NCI-H2081 (cell line): ENCODE data around the gene LDB2.
"Not testable (repeated sequence)": the region's sequence is repeated elsewhere in the genome, so short reads cannot be mapped to it uniquely, and the experiment has no call there.

ENCODE experiments used
- DNase-seq, 2 experiments: peaks; one replicate each; lab custom pipeline; 2025; lab: John Stamatoyannopoulos, UW

LDB2 gene

DNA sequence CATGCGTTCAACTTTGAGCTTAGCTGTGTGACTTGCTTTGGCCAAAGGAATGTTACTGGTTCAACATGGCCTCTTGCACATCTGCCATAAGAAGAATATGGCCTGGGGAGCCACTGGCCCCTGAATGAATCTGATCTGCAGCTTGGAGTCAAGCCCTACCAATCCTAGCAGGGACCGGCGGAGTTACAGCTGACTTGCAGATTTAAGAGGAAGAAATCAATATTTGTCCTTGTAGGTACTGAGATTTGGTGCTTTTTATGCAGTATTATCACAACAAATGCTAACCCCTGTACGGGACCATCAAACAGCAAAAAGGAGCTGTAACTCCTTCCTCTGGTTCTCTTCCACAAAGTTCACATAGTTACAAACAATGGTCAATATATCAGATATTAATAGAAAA lies 252.0 kb downstream of the LDB2 start:
- DNase-seq, result no peak

DNA sequence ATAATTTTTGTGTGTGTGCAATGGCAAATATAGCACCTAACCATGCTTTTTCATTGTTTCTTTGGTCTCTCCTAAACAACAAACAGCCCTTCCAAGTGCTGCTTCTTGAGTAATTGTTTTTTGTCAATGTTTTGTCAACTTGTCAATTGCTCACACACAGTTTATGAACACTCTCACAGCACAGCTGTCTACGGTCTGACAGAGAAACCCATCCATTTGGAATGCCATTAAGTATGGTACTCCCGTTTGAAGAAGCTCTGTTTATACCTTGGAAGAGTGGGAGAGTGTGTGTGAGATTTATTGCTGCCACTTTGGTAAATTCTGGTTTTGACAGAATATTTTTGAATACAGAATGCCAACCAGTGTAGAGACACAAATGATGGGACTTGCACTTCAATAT lies 254.6 kb downstream of the LDB2 start:
- DNase-seq, result no peak

DNA sequence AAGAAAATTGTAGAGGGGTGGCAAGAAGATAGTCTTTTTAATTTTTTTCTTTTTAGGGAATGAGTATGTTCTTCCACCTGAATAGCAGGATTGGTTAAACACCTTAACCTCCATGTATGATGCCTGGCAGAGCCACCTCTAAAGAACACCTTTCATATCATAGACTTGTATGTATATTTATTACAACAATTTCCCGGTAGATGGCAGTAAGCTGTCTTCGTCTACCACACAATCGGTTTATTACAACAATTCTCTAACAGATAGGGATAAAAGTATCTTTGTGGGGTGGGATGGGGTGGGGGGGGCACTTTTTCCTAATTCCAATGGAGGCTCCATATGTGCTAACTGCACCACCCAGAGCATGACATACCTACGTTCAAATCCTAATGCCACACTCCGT lies 255.5 kb downstream of the LDB2 start:
- no peak for DNase-seq

DNA sequence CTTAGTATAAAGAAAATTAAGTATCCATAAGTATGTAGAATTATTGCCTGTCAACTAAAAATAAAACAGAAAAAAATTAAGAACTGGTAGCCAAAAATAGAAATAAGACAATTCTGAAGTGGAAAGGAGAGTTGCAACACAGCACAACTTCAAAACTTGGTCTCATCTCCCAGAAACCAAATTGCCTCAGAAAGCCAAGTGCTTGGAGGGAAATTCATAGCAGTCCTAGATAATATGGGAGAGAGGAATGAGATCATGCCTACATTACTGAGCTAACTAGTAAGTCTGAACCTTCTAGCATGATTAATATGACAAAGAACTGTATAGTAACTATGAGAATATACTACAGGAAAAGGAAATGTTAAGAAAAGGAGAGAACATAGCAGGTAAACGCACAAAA lies 256.5 kb downstream of the LDB2 start:
- DNase-seq, result no peak

DNA sequence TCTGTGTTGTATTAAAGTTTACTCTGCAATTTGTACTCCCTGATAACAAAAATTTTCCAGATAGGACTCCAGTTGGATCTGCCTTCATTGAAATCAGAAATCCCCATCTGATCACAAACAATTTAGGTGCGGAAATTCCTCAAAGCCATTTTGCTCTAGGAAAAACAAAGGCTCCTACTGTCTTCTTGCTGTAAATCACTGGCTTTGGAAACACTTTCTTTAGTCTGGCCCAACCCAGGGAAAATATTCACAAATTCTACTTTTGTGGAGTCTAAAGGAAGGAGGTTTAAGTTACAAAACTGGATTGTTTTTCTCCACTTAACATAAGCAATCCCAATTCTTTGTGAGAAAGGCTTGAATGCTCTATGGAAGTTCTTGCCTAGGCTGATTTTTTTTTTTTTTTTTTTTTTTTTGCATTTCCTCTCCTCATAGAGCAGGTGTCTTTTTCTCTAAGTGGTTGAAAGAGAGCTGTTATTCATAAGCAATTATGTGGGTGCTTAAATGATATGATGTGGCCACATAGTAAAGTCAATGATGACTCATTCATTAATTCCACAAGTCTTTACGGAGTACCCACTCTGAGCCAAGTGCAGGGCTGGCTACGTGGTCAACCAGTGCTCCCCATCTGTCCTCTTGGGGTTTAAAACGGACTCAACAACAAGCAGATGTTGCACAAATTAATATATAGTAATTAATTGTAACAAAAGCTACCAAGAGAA lies 261.4 kb downstream of the LDB2 start:
- no peak for DNase-seq

DNA sequence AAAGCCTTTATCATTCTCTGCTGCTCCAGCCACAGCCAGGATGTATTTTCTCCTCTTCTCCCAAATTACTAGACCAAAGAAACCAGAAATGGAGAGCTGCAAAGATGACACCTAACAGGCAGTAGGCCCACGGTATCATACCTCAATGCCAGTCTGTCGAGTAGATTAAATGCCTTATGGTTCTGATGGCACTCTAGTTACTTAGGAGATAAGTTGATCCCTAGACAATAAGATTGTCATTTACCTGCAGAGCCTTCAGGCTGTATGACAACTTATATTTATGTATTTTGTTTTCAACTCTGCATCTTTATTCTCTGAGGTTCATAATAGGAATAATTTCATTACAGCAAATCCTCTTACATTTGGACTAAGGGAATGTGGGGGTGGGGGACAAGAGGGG lies 262.1 kb downstream of the LDB2 start:
- no peak for DNase-seq

DNA sequence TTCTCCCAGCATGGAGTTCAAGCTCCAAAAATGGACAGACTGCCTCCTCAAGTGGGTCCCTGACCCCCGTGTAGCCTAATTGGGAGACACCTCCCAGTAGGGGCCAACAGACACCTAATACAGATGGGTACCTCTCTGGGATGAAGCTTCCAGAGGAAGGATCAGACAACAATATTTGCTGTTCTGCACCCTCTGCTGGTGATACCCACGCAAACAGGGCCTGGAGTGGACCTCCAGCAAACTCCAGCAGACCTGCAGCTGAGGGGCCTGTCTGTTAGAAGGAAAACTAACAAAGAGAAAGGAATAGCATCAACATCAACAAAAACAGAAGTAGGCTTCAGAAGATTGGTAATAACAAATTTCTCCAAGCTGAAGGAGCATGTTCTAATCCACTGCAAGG lies 269.2 kb downstream of the LDB2 start:
- not testable (repeated sequence) for DNase-seq

DNA sequence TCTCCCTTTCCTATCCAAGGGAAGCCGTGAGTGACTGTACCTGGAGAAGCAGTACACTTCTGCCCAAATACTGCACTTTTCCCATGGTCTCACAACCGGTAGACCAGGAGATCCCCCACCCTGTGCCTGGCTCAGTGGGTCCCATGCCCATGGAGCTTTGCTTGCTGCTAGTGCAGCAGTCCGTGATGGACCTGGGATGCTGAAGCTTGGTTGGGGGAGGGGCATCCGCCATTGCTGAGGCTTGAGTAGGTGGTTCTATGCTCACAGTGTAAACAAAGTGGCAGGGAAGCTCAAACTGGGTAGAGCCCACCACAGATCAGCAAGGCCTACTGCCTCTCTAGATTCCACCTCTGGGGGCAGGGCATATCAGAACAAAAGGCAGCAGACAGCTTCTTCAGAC lies 269.6 kb downstream of the LDB2 start:
- DNase-seq, result not testable (repeated sequence)

DNA sequence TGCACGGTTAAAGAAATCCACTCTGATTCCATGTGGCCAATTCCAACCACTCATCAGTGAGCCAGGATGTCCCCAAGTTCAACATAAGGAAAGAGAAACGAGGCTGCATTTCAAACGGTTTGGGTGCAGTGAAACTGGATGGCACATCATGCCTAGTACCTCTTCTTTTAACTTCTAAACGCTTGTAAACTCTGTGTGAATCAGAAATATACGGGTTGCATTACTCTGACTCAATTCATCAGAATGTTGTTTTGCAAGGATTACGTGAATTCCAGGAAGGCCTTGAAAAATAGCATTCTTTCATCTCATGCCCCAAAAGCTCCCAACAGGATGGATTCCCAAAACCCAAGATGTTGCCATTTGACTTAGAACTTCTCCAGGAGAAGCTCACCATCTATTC lies 270.4 kb downstream of the LDB2 start:
- DNase-seq, result no peak

DNA sequence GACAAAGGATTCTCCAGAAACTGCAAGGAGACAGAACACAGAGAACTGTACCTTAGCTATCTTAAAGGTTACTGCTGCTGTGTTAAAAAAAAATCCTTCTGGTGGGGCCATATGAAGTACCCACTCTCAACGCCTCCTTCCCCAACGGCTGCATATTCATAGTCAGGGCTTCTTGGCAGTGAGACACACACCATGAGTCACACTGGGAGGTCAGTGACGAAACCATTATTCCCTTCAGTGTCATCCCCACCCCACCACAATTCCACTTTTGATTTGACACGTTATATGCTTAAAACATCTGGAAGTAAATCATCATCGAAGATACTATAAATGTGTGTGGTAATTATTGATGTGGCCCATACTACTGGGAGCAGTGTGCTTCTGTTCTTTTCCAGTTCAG lies 271.5 kb downstream of the LDB2 start:
- no peak for DNase-seq

DNA sequence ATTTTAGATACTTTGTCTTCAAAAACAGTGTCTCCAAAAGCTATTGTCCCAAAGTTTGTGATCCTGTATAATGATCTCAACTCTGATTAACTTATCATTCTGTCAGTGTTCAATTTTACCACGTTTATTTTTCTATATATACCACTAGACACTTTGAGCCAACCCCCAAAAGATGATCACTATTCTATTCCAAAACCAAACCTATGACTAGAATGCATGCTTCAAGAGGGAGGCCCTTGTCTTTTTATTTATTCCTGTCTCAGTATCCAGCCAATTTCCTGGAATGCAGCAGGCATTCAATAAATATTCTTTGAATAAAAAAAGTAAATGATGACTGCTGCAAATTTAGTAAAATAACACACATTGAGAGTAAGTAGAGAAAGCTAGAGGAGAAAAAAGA lies 275.6 kb downstream of the LDB2 start:
- no peak for DNase-seq

DNA sequence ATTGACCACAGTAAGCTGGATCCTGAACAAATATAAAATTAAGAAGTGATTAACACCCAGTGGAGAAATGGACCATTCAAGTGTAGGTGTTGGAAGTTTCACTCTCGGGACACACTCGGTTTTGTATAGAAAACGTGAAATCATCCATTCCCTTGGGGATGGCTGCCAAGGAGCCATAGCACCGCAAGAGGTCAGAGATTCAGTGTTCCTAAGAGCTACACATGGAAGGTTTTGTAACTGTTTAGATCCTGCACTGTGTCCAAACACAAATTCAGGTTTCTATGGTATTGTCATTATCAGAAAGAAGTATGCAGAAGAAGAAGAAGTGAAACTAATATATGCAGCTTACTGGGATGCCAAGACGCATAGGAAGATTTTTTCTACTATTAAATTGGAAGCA lies 281.0 kb downstream of the LDB2 start:
- DNase-seq, result no peak

DNA sequence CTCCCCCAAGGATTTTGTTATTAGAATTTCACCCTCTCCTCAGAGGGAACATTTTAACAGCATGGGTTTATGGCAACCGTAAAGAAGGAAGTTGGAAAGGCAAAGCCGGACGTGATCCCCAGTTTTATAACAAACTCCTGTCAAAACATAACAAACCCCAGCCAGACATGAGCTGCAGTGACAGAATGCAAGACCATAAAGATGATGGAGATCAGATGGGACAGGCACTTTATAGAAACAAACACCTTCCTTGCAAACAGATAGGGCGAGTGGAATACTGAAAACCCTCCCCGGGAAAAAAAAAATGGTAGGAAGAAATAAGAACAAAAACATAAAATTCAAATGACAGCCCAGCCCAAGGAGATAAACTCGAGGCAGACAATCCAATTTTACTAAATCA lies 281.4 kb downstream of the LDB2 start:
- DNase-seq, result no peak

DNA sequence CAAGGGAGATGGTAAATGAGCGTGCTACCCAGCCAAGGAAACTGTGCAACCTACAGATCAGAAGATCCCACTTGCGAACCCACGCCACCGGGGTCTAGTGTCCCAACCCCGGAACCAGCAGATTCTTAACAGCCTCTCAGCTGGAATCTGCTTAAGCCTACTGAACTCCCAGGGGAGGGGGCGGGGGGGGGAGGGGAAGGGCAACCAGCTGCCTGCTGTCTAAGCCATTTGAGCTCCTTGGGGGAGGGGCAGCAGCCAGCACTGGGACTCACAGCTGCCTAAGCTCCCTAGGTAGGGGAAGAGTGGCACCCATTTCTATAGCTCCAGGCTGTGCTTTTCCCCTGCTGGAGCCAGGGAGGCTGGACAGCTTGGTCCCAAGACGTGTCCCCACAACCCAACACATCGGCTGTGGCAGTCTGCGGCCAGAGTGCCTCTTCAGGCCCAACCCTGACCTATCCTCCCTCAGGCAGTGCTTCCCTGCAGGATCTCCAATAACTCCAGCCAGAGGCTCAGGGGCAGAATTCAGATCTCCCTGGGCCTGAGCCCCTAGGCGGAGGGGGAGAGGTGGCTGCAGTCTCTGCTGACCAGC lies 289.2 kb downstream of the LDB2 start:
- DNase-seq, result no peak

DNA sequence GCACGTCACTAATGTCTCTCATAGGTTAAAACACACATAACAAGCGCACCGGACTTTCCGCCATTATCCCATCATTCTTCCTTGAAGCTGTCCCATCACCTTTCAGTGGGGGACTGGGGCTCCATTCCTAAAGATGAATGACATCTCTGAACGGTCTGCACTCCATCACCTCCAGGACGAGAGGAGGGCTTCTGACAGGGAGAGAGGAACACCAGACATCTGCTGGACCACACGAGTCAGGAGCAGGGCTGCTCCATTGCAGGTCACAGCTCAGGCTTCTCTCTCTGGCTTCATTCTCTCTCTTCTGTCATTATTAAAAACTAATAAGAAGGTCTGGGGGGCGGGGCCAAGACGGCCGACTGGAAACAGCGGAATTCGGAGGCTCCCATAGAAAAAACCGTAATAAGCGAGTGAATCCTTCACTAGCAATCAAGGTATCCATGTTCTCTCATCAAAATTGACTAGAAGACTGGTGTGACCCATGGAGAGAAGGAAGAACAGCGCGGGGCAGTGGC lies 289.8 kb downstream of the LDB2 start:
- no peak for DNase-seq

DNA sequence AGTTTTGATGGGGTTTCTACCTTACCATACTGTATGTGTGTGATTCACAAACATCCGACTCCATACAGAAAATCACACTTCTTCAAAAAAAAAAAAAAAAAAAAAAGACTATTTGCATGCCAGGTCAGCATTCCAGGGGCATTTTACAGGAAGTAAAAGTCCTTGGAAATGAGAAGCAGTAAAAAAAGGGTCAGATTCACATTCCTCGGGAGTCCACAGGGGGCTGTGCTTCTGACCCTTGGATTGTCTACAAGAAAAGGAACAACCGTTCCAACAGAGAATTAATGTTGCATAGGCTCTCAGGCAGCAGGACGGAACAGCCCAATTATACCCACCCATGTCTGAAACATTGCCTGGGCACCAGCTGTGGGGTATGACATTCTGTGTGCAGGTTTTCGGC lies 290.3 kb downstream of the LDB2 start:
- DNase-seq, result no peak

DNA sequence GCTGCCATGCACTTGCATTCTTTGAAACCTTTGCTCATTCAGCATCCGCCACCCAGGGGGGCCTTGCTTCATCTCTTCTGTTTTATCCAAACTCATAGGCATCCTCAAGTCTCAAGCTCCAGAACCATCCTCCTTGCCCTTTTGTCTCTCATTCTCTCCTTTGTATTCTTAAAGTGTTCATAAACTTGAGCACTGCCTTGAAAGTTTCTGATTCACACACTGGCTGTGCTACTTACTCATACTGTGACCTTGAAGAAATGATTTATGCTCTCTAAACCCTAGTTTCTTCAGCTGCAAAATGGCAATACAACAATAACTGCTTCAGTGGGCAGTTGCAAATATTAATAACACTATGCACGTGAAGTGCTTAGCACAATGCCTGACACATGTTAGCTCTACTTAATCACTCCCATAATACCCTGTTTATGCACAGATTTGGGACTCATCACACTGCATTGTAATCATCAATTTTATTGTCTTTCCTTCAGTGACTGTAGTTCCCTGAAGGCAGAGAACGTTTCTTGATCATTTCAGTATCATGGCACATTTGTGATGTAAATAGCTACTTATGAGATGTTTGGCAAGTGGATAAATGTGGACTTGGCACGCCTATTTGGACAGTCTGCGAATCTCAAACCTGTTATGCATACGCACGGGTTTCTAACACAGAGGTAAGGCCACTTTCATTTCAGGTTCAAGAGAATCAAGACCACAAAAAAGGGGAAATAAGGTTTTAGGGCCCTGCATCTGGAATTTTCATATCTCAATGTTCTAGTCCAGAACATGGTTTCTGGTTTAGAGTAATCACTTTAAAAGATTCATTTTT lies 291.0 kb downstream of the LDB2 start:
- no peak for DNase-seq

DNA sequence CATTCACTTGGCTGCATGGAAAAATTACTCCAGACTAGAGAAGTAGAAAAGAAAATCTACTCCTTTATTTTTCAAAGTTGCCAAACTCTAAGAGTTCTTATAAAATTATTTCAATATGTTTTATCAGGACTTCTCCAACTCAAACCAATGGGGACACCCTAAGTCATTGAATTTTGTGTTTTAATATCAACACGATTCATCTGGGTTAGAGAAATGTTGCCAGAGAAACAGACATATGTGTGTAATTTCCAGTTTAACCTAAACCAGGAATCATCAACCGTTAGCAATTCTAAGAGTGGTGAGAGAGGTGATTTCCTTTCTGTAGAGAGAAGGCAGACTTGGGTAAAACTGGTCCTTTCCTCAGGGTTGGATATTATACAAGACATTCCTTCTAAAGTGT lies 291.8 kb downstream of the LDB2 start:
- no peak for DNase-seq

DNA sequence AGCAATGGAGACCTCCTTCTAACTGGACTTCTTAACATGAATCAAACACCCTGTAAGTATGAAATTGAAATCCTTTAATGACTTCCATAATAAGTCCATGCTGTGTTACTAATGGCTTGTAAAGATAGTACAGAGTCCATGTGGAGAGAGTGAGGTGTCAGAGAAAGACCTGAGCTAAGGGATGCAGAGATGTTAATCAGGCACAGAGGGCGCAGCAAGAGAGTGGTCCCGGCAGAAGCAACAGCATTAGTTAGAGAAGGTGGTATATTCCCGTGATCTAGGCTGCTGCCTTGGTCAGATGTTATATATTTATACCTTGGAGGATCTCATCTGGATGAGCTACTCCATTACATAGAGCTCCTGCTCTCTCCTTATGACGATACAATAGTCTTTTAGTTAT lies 295.3 kb downstream of the LDB2 start:
- no peak for DNase-seq

DNA sequence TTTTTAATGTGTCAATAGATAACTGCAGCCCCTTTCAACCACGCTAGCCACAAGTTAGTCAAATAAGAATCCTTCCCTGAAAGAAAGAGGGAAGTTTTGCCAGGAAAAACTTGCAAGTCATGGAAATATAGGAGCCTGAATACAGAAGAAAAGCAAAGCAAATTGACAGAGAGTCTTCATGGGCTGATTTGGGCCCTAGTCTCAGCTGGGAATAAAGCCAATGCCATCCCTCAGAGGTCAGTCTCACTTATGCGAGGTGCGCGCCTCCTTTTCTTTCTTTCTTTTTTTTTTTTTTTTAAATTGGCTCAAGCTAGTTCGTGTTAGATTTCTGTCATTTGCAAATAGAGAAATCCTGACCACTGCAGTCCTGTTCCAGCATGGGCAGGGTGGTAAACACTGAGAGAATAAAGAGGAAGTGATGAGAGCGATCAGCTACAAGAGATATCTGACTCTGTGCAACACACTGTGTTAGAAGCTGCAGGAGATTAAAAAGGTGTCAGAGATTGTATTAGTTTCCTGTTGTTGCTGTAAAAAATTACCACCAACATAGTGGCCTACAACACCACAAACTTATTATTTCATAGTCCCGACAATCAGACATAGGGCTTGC lies 299.7 kb downstream of the LDB2 start:
- no peak for DNase-seq

DNA sequence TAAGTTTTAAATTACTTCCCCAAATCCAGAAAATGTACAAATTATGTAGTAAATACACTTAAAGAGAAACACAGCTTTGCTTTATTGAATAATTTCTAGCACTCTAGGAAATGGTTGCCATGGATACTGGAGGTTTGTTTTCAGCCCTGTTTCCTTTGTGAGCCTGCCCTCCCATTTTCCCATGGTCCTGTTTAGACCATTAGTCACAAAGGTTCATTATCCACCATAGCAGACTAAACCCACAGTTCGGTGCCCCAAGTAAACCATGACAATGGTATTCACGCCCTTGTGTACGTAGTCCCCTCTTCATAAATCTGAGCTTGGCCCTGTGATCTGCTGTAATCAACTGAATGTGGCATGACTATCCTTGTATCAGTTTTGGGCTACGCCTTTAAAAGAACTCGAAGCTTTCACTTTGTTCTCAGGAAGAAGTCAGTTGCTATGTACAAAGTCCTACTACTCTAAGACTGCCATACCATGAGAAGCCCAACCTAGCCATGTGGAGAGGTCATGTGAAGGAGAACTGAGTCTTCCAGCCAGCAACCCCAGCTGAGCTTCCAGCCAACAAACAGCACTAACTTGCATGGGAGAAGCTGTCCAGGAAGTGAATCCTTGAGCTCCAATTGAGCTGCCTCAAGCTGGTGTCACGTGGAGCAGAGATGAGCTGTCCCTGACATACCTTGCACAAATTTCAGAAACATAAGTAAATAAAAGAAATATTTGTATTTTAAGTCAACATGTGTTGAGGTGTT lies 300.4 kb downstream of the LDB2 start:
- DNase-seq, result no peak

DNA sequence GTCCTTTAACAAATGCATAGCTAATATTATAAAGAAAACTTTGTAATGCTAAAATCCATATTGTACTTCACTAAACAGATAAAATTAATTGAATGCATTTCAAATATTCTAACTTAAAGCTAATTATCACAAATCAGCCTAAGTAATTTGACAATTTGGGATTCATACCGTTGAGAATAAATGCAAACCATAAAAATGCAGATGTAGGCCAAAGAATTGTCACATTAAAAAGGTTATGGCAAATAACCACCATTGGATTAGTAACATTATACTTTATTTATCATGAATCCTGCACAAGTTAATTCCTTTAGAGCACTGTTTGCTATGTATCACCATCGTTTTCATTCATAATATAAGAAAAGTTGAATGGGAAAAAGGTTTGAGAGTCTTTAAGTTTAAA lies 301.0 kb downstream of the LDB2 start:
- no peak for DNase-seq
